ENCODE data around the gene STXBP6.

STXBP6 gene

DNA sequence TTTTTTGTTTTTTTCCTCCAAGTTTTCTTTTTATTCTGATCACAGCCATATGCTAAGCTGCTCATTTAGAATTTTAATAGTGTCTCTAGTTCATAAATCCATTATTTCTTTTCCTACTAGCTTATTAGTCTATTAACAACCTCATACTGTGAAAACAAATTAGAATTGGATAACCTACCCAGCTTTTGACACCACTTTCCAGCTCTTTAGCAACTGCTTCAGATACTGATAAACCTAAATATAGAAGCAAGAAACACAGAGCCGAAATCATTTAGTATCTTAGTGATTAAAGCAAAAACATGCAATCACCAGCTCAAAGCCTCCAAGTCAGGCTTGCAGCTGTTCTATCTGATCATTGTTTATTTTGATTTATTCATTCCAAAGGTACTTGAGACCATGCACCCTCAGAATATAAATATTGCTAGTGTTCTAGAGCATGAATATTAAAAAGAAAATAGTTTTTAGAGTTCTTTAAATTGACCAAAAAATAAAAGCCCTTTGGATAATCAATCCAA is 121.5 kb downstream of the STXBP6 start:
- no peak overlapping the region for H3K23ac ChIP-seq (ENCODE audit: low read length in 2 of 2)
- no peak overlapping the region for H2BK5ac ChIP-seq (ENCODE audit: low read depth, low read length, poor library complexity, severe bottlenecking)
- H3K9me3 ChIP-seq (ENCODE audit: control insufficient read depth, low read length) = no peaks in the 10 kb centered on the region
- H2AFZ ChIP-seq (ENCODE audit: low read depth, low read length) = no peak overlapping the region
- no peaks in the 10 kb centered on the region for H3K36me3 ChIP-seq (ENCODE audit: control insufficient read depth in 1 of 2, insufficient read depth in 2 of 2, low read depth in 1 of 2, low read length in 2 of 2)
- H4K91ac ChIP-seq (ENCODE audit: low read length) = no peak overlapping the region
- DNase-seq = no peak
- H3K9ac ChIP-seq (ENCODE audit: low read length) = no peak overlapping the region
- H3K18ac ChIP-seq (ENCODE audit: low read depth in 1 of 2, low read length in 2 of 2) = no peak overlapping the region
- H3K4me2 ChIP-seq (ENCODE audit: low read length, poor library complexity, severe bottlenecking) = no peak overlapping the region
- no peak overlapping the region for H3K27ac ChIP-seq (ENCODE audit: low read length, poor library complexity, severe bottlenecking)
- H2BK15ac ChIP-seq (ENCODE audit: low read depth, poor library complexity, severe bottlenecking) = no peak overlapping the region
- H3K4ac ChIP-seq (ENCODE audit: low read depth in 1 of 2, low read length in 2 of 2) = no peak overlapping the region
- no peaks in the 10 kb centered on the region for H3K79me1 ChIP-seq (replicated peaks; ENCODE audit: low read length, poor library complexity, severe bottlenecking)
- H3K4me1 ChIP-seq (ENCODE audit: control insufficient read depth, insufficient read depth, low read depth, low read length) = no peaks in the 10 kb centered on the region
- no peak overlapping the region for H3K4me3 ChIP-seq (ENCODE audit: insufficient read depth in 1 of 2, low read depth in 1 of 2, low read length in 2 of 2)
- no peak overlapping the region for H2BK120ac ChIP-seq (ENCODE audit: low read depth, low read length)
- H3K14ac ChIP-seq (ENCODE audit: low read length in 2 of 2) = no peak overlapping the region
- H2BK12ac ChIP-seq (ENCODE audit: low read length in 2 of 2) = no peak overlapping the region
- no peaks in the 10 kb centered on the region for H3K27me3 ChIP-seq (ENCODE audit: control insufficient read depth in 1 of 2, insufficient read depth in 1 of 2, low read length in 2 of 2)
- 57% methylated on average over 1 of the region's 1 CpG for WGBS
- no peak overlapping the region for H2AK5ac ChIP-seq (ENCODE audit: low read length, severe bottlenecking)
- no peak overlapping the region for H4K8ac ChIP-seq (ENCODE audit: low read length)

DNA sequence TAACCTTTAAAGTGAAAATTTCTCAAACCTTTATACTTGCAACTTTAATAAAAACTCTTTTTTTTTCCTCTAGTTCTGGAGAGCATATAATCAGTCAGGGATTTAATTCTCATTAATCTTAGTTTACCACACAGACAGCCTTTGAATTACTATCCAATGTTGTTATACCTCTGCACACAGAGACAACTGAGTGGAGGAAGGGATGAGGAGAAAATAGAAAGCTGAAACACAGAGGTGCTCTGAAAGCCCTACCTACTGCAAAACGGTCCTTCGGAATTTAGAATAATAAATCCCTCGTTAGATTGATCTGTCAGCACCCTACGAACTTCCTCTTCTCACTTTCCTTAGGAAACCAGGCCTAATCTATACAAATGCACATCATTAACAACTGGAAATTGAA is 122.1 kb downstream of the STXBP6 start:
- Histone ChIP-seq H3K4me2 (ENCODE audit: low read length, poor library complexity, severe bottlenecking) (no peak overlapping the region), H3K9me3 (ENCODE audit: control insufficient read depth, low read length) (no peaks in the 10 kb centered on the region), H3K27me3 (ENCODE audit: control insufficient read depth in 1 of 2, insufficient read depth in 1 of 2, low read length in 2 of 2) (no peaks in the 10 kb centered on the region), H2BK5ac (ENCODE audit: low read depth, low read length, poor library complexity, severe bottlenecking) (no peak overlapping the region), H2AFZ (ENCODE audit: low read depth, low read length) (no peak overlapping the region), H2BK15ac (ENCODE audit: low read depth, poor library complexity, severe bottlenecking) (no peak overlapping the region), H3K4me1 (ENCODE audit: control insufficient read depth, insufficient read depth, low read depth, low read length) (no peaks in the 10 kb centered on the region), H3K79me1 (replicated peaks; ENCODE audit: low read length, poor library complexity, severe bottlenecking) (no peaks in the 10 kb centered on the region), H2BK120ac (ENCODE audit: low read depth, low read length) (no peak overlapping the region), H3K4ac (ENCODE audit: low read depth in 1 of 2, low read length in 2 of 2) (no peak overlapping the region), H3K9ac (ENCODE audit: low read length) (no peak overlapping the region), H3K23ac (ENCODE audit: low read length in 2 of 2) (no peak overlapping the region), H3K36me3 (ENCODE audit: control insufficient read depth in 1 of 2, insufficient read depth in 2 of 2, low read depth in 1 of 2, low read length in 2 of 2) (no peaks in the 10 kb centered on the region), H2BK12ac (ENCODE audit: low read length in 2 of 2) (no peak overlapping the region), H4K91ac (ENCODE audit: low read length) (no peak overlapping the region), H3K4me3 (ENCODE audit: insufficient read depth in 1 of 2, low read depth in 1 of 2, low read length in 2 of 2) (no peak overlapping the region), H2AK5ac (ENCODE audit: low read length, severe bottlenecking) (no peak overlapping the region), H3K27ac (ENCODE audit: low read length, poor library complexity, severe bottlenecking) (no peak overlapping the region), H3K18ac (ENCODE audit: low read depth in 1 of 2, low read length in 2 of 2) (no peak overlapping the region), H4K8ac (ENCODE audit: low read length) (no peak overlapping the region), H3K14ac (ENCODE audit: low read length in 2 of 2) (no peak overlapping the region)
- no peak for DNase-seq
- 55% methylated on average over 4 of the region's 4 CpGs for WGBS

GRCh38 chr14:24925771-24926374 is 124.1 kb downstream of the STXBP6 start:
- Histone ChIP-seq H2BK12ac (ENCODE audit: low read length in 2 of 2) (no peak overlapping the region), H2BK120ac (ENCODE audit: low read depth, low read length) (no peak overlapping the region), H3K18ac (ENCODE audit: low read depth in 1 of 2, low read length in 2 of 2) (no peak overlapping the region), H3K9me3 (ENCODE audit: control insufficient read depth, low read length) (no peaks in the 10 kb centered on the region), H3K27me3 (ENCODE audit: control insufficient read depth in 1 of 2, insufficient read depth in 1 of 2, low read length in 2 of 2) (no peaks in the 10 kb centered on the region), H3K4me1 (ENCODE audit: control insufficient read depth, insufficient read depth, low read depth, low read length) (no peaks in the 10 kb centered on the region), H4K91ac (ENCODE audit: low read length) (no peak overlapping the region), H3K27ac (ENCODE audit: low read length, poor library complexity, severe bottlenecking) (no peak overlapping the region), H3K4me3 (ENCODE audit: insufficient read depth in 1 of 2, low read depth in 1 of 2, low read length in 2 of 2) (no peak overlapping the region), H3K14ac (ENCODE audit: low read length in 2 of 2) (no peak overlapping the region), H3K9ac (ENCODE audit: low read length) (no peak overlapping the region), H2BK5ac (ENCODE audit: low read depth, low read length, poor library complexity, severe bottlenecking) (no peak overlapping the region), H3K79me1 (replicated peaks; ENCODE audit: low read length, poor library complexity, severe bottlenecking) (no peaks in the 10 kb centered on the region), H3K36me3 (ENCODE audit: control insufficient read depth in 1 of 2, insufficient read depth in 2 of 2, low read depth in 1 of 2, low read length in 2 of 2) (no peaks in the 10 kb centered on the region), H3K23ac (ENCODE audit: low read length in 2 of 2) (no peak overlapping the region), H4K8ac (ENCODE audit: low read length) (no peak overlapping the region), H3K4ac (ENCODE audit: low read depth in 1 of 2, low read length in 2 of 2) (no peak overlapping the region), H3K4me2 (ENCODE audit: low read length, poor library complexity, severe bottlenecking) (no peak overlapping the region), H2AFZ (ENCODE audit: low read depth, low read length) (no peak overlapping the region), H2AK5ac (ENCODE audit: low read length, severe bottlenecking) (no peak overlapping the region), H2BK15ac (ENCODE audit: low read depth, poor library complexity, severe bottlenecking) (no peak overlapping the region)
- DNase-seq = no peak
- 93% methylated on average over 4 of the region's 5 CpGs for WGBS

DNA sequence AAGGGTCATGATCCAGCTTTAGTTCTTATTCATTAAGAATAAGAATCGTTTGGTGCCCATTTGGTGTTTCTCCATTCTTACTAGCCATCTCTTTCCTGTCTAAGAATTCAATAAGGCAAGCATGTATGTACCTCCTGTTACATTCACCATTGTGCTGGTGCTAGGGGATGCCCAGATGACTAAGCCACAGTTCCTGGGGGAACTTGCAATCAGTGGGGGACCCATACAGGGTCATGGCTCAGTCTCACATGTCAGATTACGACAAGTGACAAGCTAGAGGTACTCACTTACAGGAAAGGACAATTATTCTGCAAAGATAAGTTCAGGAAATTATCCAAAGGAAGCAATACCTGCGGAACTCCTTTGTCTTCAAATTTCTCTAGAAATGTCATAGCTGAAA is 125.4 kb downstream of the STXBP6 start:
- Histone ChIP-seq H3K18ac (ENCODE audit: low read depth in 1 of 2, low read length in 2 of 2) (no peak overlapping the region), H3K4me2 (ENCODE audit: low read length, poor library complexity, severe bottlenecking) (no peak overlapping the region), H3K79me1 (replicated peaks; ENCODE audit: low read length, poor library complexity, severe bottlenecking) (no peaks in the 10 kb centered on the region), H3K9ac (ENCODE audit: low read length) (no peak overlapping the region), H2BK15ac (ENCODE audit: low read depth, poor library complexity, severe bottlenecking) (no peak overlapping the region), H3K9me3 (ENCODE audit: control insufficient read depth, low read length) (no peaks in the 10 kb centered on the region), H3K4me1 (ENCODE audit: control insufficient read depth, insufficient read depth, low read depth, low read length) (no peaks in the 10 kb centered on the region), H2BK120ac (ENCODE audit: low read depth, low read length) (no peak overlapping the region), H2BK12ac (ENCODE audit: low read length in 2 of 2) (no peak overlapping the region), H4K8ac (ENCODE audit: low read length) (no peak overlapping the region), H3K27me3 (ENCODE audit: control insufficient read depth in 1 of 2, insufficient read depth in 1 of 2, low read length in 2 of 2) (no peaks in the 10 kb centered on the region), H2BK5ac (ENCODE audit: low read depth, low read length, poor library complexity, severe bottlenecking) (no peak overlapping the region), H2AFZ (ENCODE audit: low read depth, low read length) (no peak overlapping the region), H3K4ac (ENCODE audit: low read depth in 1 of 2, low read length in 2 of 2) (no peak overlapping the region), H3K14ac (ENCODE audit: low read length in 2 of 2) (no peak overlapping the region), H3K27ac (ENCODE audit: low read length, poor library complexity, severe bottlenecking) (no peak overlapping the region), H3K4me3 (ENCODE audit: insufficient read depth in 1 of 2, low read depth in 1 of 2, low read length in 2 of 2) (no peak overlapping the region), H3K23ac (ENCODE audit: low read length in 2 of 2) (no peak overlapping the region), H4K91ac (ENCODE audit: low read length) (no peak overlapping the region), H2AK5ac (ENCODE audit: low read length, severe bottlenecking) (no peak overlapping the region), H3K36me3 (ENCODE audit: control insufficient read depth in 1 of 2, insufficient read depth in 2 of 2, low read depth in 1 of 2, low read length in 2 of 2) (no peaks in the 10 kb centered on the region)
- WGBS = 93% methylated on average over 2 of the region's 3 CpGs
- DNase-seq = no peak
